SH-SY5Y (cell line): ENCODE data around the gene NPAS2.

Experiments used
- GATA2 ChIP-seq: IDR thresholded peaks from 2 replicates; pipeline ENCODE4 v1.6.1; 2011; ENCODE audit warnings: mild to moderate bottlenecking, low read depth, low read length
- GATA3 ChIP-seq: IDR thresholded peaks from 2 replicates; pipeline ENCODE4 v1.6.1; 2011; ENCODE audit warnings: low read depth, mild to moderate bottlenecking, low read length, moderate library complexity

DNA sequence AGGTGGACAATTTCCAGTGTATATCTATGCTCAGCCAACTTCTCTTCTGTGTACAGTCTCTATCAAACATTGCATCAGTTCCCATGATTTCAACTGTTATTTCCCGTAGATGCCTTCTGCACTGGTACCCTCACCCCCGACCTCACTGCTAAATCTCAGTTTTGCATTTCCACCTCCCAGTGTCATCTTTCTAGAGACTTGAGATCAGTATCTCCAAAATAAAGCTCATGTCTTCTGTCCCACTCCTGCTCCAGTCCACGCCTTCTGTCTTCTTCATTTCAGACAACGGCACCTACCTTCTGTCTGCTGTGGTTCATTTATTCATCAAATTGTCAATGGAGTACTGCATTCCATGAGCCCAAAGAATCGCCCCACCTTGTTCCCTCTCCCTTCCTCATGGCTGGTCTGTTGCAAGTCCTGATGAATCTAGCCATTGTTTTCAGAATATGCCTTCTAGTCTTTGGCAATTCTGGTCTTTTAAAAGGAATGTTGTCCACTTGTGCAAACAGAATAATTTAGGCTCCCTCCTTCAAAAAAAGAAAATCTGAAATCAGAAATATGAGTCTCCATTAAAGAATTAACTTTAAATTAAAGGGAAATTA lies 23.3 kb upstream of the NPAS2 start:
- TF ChIP-seq GATA2 (no peak), GATA3 (no peak)
